Metanephros (tissue), 1 donor: ENCODE data around the gene SP6. TPM values are rescaled to one million over a fixed set of nuclear protein-coding genes. Genes with fewer than 3 reads are reported as not detected.

Source experiments
- total RNA-seq: library from RNA; depleted of rRNA; stranded (reverse); fragments of >200 nt; gene quantifications from one replicate; pipeline ENCODE4 v1.2.3, GENCODE V29; 2014

Gene SP6
- 2.3 TPM for total RNA-seq

DNA sequence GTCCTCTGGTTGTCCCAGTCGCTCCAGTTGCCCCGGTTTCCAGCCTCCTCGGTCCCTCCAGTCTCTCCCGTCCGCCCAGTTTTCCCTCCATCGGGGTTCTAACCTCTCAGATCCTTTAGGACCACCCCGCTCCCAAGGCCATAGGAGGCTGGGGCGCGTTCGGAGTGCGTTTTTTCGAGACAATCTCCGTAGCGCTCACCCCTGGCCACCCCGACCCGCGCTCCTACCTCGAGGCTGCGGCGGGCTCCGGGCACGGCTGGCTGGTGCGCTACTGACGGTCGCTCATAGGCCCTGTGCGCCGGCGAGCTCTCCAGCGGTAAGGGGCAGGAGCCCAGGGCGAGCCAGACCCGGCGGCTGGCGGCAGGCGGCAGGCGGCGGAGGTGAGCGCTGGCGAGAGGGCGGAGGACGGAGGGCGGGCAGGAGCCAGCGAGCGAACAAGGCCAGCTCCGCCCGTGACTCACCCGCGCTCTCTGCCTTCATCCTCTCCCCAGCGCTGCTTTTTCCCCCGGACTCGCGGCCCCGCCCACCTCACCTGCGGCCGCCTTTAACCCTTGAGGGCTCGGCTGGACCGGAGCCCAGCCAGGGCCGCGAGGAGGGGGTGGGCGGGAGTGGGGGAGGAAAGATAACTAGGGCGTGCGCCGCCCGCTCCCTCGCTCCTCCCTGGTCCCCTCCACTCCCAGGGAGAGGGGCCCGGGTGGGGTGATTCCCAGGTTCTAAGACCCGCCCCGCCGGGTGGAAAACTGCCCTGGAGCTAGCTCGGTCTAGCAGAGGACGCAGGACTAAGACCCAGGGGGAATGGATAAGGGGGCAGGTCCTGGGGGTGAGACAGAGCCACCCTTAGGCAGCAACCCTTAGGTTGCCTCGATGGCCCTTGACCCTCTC, at the start of gene SP6:
TSS of gene SP6 (minus strand) at position 472 of the 882 bp plus-strand sequence. CDS start 2,734 bp downstream, outside the sequence.

DNA sequence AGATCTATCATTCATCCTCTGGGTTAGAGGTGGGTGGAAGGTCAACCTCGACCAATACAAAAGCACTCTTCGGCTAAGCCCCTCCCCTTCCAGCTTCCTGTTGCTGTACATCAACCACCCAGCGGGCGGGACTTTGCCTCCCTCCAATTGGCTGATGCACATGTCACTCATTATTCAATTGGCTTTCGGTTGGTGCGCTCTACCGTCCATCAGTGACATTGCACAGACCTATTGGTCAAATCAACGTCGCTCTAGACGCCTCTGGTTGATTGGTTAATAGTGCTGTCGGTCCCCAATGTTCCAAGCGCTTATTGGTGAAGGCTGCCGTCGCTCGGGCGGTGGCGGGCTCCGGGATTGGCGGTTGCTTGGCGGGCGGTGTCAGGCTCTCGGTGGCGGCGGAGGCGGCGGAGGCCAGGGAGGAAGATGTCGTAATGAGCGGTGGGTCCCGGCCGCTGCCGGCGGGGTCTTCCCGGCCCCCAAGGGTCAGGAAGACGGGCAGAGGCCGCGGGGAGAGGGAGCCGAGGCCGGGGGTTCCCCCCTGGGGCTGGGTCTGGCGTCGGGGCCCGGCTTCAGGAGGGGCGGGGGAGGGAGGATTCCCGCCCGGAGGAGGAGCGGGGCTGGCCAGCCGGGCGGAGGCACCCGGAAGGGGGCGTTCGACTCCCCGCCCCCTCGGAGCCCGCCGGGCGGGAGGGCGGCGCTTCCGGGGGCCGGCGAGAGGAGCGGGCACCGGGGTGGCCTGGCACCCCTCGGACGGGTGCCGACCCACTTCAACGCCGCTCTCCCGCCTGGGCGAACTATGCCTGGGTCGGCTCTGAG, 45.1 kb upstream of the SP6 start, which contains the start of gene SP2:
TSS of gene SP2 (plus strand) at position 381 of the 816 bp plus-strand sequence. CDS start at position 432, 51 bp downstream.

GRCh38 chr17:47840742-47841487, 10.0 kb downstream of the SP6 start, which contains the start of gene SCRN2:
SCRN2 (minus strand) TSS chr17:47841273; CDS start chr17:47840843, 430 bp downstream.

GRCh38 chr17:47831003-47831933, 19.7 kb downstream of the SP6 start, which contains the start of the genes LRRC46 and MRPL10:
LRRC46 (plus strand) TSS chr17:47831670; CDS start chr17:47831990, 320 bp downstream.
MRPL10 (minus strand) TSS chr17:47831541; CDS start chr17:47831511, 30 bp downstream.

GRCh38 chr17:47821424-47822391, 29.3 kb downstream of the SP6 start, which contains the start of gene OSBPL7:
OSBPL7 (minus strand) TSS chr17:47821794; CDS start chr17:47820278, 1,516 bp downstream.

Other genes with a start within 250 kb of the SP6 start
- 174 TPM for gene KPNB1, start 201.2 kb downstream of the SP6 start, total RNA-seq
- gene TBKBP1, start 157.0 kb downstream of the SP6 start, total RNA-seq, result 13.6 TPM
- 0.18 TPM for gene TBX21, start 117.9 kb downstream of the SP6 start, total RNA-seq
- gene OSBPL7, start 29.4 kb downstream of the SP6 start, total RNA-seq, result 17.2 TPM
- gene MRPL10, start 19.6 kb downstream of the SP6 start, total RNA-seq, result 31.5 TPM
- 0.35 TPM for gene LRRC46, start 19.5 kb downstream of the SP6 start, total RNA-seq
- 48.4 TPM for gene SCRN2, start 9.9 kb downstream of the SP6 start, total RNA-seq
- gene SP2, start 45.1 kb upstream of the SP6 start, total RNA-seq, result 5.0 TPM
- gene PNPO, start 90.4 kb upstream of the SP6 start, total RNA-seq, result 16.1 TPM
- gene PRR15L, start 106.7 kb upstream of the SP6 start, total RNA-seq, result 14.5 TPM
- 156 TPM for gene CDK5RAP3, start 120.0 kb upstream of the SP6 start, total RNA-seq
- 12.4 TPM for gene COPZ2, start 186.6 kb upstream of the SP6 start, total RNA-seq
- 164 TPM for gene NFE2L1, start 197.2 kb upstream of the SP6 start, total RNA-seq